HG03159 (cell line): ENCODE results near the gene C1orf198.

Source experiments
- ATAC-seq: cut with Tn5 transposase; IDR thresholded peaks from one replicate; pipeline ENCODE4 v1.9.1; 2021; ENCODE audit warnings: mild to moderate bottlenecking, moderate library complexity; ENCODE audit not compliant: unreplicated experiment

Gene C1orf198

DNA sequence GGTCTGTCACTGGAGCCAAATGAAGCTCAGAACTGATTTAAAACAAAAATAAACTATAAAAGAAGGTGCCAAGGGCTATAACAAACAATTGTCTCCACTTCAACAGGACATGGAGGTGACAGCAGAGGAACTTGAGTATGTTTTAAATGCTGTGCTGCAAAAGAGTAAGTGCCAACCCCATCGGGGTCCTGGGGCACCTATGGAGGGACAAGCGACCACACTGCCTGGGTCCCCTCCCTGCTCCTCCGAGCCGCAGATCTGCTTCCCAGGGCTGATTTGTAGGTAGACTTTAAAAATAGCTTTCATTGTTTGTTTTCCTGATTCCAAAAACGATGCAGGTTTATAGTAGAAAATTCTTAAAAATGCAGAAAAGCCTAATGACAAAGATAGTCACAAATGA, 78.3 kb downstream of the C1orf198 start:
- no peak for ATAC-seq

- no peak for ATAC-seq
These were observed 79.6 kb downstream of the C1orf198 start for GRCh38 chr1:230788561-230789275.

DNA sequence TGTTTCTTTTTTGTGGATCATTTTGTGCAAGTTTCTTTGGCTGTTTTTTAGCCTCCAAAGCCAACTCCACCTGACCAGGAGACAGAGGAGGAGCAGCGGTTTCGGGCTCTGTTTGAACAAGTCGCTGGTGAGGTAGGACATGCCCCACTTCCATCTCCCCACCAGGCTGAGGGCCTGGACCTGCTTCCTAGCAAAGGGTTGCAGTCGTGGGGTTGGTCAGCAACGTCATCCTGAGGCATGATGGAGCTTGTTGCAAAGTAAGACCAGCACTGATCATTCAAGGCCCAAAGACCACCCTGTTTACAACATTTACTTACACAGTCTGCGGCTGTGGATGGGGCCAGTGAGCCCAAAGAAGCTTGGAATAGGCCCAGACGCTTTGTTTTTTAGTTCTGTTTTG, 80.8 kb downstream of the C1orf198 start:
- no peak for ATAC-seq
